ENCODE results near the gene ACCSL.

Gene ACCSL

GRCh38 chr11:44005063-44005701 lies 42.6 kb upstream of the ACCSL start:
- no peak for DNase-seq (ENCODE audit: low read depth)
- H3K4me3 ChIP-seq (ENCODE audit: low read depth, low read length) = no peak overlapping the region
- in situ Hi-C loops (cut with HindIII; ENCODE audit: low sequenced_read_pairs) = no loop called here
- no peak for TF ChIP-seq CTCF (IDR thresholded peaks at IDR 0.05; ENCODE audit: low read depth, low read length, missing control alignments)

DNA sequence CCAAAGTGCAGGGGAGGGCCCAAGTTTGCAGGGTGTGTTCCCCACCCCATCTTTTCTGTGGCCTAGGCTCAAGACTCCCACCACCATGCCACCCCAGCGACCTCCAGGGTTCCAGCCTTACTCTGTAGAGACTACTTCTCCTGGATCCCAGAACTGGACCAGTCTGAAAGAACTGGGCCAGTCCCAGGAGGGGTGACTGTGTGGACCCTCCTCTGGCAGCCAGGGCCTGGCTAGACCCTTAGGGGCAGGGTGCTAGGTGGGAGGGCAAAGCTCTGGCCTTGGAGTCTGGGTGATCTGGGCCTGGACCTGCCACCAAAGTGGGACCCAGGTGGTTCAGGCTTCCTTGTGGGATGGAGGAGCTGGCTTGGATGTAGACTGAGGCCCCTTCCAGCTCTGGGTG lies 41.8 kb upstream of the ACCSL start:
- DNase-seq (ENCODE audit: low read depth) = no peak
- in situ Hi-C loops (cut with HindIII; ENCODE audit: low sequenced_read_pairs) = no loop called here
- H3K4me3 ChIP-seq (ENCODE audit: low read depth, low read length) = no peak overlapping the region
- TF ChIP-seq CTCF (IDR thresholded peaks at IDR 0.05; ENCODE audit: low read depth, low read length, missing control alignments) = no peak

- H3K4me3 ChIP-seq (ENCODE audit: low read depth, low read length) = no peak overlapping the region
- TF ChIP-seq CTCF (IDR thresholded peaks at IDR 0.05; ENCODE audit: low read depth, low read length, missing control alignments) = no peak
- in situ Hi-C loops (cut with HindIII; ENCODE audit: low sequenced_read_pairs) = no loop called here
- no peak for DNase-seq (ENCODE audit: low read depth)
These were observed 40.8 kb upstream of the ACCSL start for GRCh38 chr11:44006917-44007361.

DNA sequence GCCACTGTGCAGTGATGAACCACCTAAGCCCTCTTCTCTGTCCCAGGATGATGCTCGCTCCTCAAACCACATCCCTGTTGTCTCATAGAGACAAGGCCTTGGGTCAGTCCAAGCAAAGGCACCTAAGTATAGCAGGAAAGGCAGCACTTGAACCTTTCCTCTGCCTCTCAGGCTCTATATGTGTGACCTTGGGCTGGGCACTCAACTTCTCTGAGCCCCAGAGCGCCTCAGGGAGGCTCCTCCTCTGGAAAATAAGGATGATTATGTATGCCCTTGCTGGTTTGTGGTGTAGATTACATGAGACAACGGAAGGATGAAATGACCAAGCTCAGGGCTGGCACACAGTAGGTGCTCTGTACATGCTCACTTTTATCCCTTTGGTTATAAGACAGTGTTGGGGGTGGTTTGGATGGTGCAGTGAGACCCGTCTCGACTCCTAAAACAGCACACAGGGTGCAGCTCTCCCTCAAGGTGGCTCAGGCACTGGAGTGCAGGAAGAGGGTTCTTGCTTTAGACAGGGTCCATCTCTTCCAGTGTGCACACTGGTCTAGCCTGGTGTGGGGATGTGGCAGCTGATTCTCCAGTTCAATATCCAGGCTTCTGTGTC lies 40.2 kb upstream of the ACCSL start:
- no peak for TF ChIP-seq CTCF (IDR thresholded peaks at IDR 0.05; ENCODE audit: low read depth, low read length, missing control alignments)
- in situ Hi-C loops (cut with HindIII; ENCODE audit: low sequenced_read_pairs) = no loop called here

DNA sequence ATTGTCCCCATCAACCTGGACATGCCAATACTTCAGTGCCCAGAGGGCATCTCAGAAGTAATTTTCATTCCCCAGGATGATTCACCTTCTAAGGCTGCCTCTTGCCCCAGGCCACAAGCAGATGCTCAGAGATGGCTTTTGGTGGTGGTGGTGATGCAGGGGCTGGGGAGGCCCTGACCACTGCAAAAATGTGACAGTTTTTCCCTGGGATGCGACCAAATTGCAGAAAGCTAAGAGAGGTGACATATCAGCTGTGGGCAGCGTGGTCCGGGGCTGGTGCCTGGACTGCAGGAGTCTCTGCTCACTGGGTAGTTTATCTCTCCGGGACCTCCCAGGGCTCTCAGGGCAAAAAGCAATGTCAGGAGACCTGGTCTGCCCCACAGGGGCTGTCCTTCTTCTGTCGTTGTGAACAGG lies 39.7 kb upstream of the ACCSL start:
- in situ Hi-C loops (cut with HindIII; ENCODE audit: low sequenced_read_pairs) = no loop called here
- no peak for DNase-seq (ENCODE audit: low read depth)
- H3K4me3 ChIP-seq (ENCODE audit: low read depth, low read length) = no peak overlapping the region
- no peak for TF ChIP-seq CTCF (IDR thresholded peaks at IDR 0.05; ENCODE audit: low read depth, low read length, missing control alignments)

More for the DNA sequence above, 40.2 kb upstream of the ACCSL start:
- no peak overlapping the region for H3K4me3 ChIP-seq (ENCODE audit: low read depth, low read length)
- DNase-seq (ENCODE audit: low read depth) = no peak

GRCh38 chr11:44008698-44009097 lies 39.1 kb upstream of the ACCSL start:
- H3K4me3 ChIP-seq (ENCODE audit: low read depth, low read length) = no peak overlapping the region
- in situ Hi-C loops (cut with HindIII; ENCODE audit: low sequenced_read_pairs) = no loop called here
- TF ChIP-seq CTCF (IDR thresholded peaks at IDR 0.05; ENCODE audit: low read depth, low read length, missing control alignments) = no peak
- no peak for DNase-seq (ENCODE audit: low read depth)
